ENCODE data around the gene TCEAL7. TPM values are rescaled to one million over a fixed set of nuclear protein-coding genes. Genes with fewer than 3 reads are reported as not detected.
"Not testable (repeated sequence)": the region's sequence is repeated elsewhere in the genome, so short reads cannot be mapped to it uniquely, and the experiment has no call there.

Gene TCEAL7, protein sequence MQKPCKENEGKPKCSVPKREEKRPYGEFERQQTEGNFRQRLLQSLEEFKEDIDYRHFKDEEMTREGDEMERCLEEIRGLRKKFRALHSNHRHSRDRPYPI
- not detected in 2 replicates for total RNA-seq (2014; rRNA removed; shearing (Covaris generic); ENCODE audit: low replicate concordance)

DNA sequence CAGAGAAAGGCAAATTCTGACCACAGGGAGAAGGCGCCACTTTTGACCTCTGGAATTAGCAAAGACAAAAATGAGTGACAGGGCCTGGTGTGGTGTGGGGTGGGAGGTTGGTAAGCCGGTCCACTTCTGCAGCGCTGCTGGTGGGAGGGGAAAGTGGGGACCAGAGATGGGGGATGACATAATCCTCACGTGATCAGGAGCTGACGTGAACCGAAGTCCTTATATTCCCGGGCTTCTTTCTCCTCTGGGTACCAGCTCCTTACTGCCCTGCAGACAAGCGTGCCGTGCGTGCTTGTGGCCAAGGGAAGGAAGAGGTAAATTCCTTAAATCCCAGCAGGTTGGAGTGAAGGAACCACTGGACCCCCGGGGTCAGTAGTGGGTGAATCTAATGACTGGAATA is at the start of gene TCEAL7:
Gene TCEAL7, plus strand, starts transcription at position 249 of the 400 bp plus-strand sequence. CDS start 1,165 bp downstream, outside the sequence.
- Histone ChIP-seq H3K79me2 (ENCODE audit: low read length) (no peaks in the 10 kb centered on the region), H3K9ac (ENCODE audit: low read length) (no peak within 1 kb of the TSS), H3K36me3 (ENCODE audit: insufficient read depth, low read length) (no peaks in the 10 kb centered on the region), H3K27ac (ENCODE audit: low read length) (no peak within 1 kb of the TSS), H4K20me1 (ENCODE audit: insufficient read depth, low read depth, low read length) (no peaks in the 10 kb centered on the region), H3K9me3 (ENCODE audit: low read length) (no peaks in the 10 kb centered on the region), H3K4me1 (ENCODE audit: low read length) (no peaks in the 10 kb centered on the region), H3K27me3 (ENCODE audit: low read length) (no peaks in the 10 kb centered on the region), H3K4me3 (ENCODE audit: low read length) (no peak within 1 kb of the TSS), H2AFZ (ENCODE audit: low read length) (no peak within 1 kb of the TSS), H3K4me2 (ENCODE audit: low read depth, low read length, poor library complexity, severe bottlenecking) (no peak within 1 kb of the TSS), H3K9me2 (replicated peaks; ENCODE audit: insufficient read depth, low read length) (no peaks in the 10 kb centered on the region)
- no peak for DNase-seq

- Histone ChIP-seq H3K9ac (ENCODE audit: low read length) (no peak overlapping the region), H3K79me2 (ENCODE audit: low read length) (no peaks in the 10 kb centered on the region), H3K9me2 (replicated peaks; ENCODE audit: insufficient read depth, low read length) (no peaks in the 10 kb centered on the region), H3K4me1 (ENCODE audit: low read length) (no peaks in the 10 kb centered on the region), H3K36me3 (ENCODE audit: insufficient read depth, low read length) (no peaks in the 10 kb centered on the region), H3K4me3 (ENCODE audit: low read length) (no peak overlapping the region), H3K27me3 (ENCODE audit: low read length) (no peaks in the 10 kb centered on the region), H4K20me1 (ENCODE audit: insufficient read depth, low read depth, low read length) (no peaks in the 10 kb centered on the region), H2AFZ (ENCODE audit: low read length) (no peak overlapping the region), H3K27ac (ENCODE audit: low read length) (no peak overlapping the region), H3K9me3 (ENCODE audit: low read length) (no peaks in the 10 kb centered on the region), H3K4me2 (ENCODE audit: low read depth, low read length, poor library complexity, severe bottlenecking) (no peak overlapping the region)
- DNase-seq, result no peak
Measured at GRCh38 chrX:103293118-103293517, 36.9 kb upstream of the TCEAL7 start.

DNA sequence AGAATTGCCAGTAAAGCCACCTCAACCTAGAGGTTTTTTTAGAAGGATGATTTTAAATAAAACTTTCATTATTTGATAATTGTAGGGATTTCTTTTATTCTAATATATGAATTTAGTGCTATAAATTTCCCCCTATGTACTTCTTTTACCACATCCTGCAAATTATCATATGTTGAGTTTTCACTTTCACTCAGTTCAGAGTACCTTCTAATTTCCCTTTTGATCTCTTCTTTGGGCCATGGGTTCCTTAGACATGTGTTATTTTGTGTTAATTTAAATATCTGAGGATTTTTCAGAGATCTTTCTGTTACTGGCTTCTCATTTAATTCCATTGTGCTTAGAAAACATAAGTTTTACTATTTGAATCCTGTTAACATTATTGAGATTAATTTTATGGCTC is 25.3 kb upstream of the TCEAL7 start:
- H3K4me3 ChIP-seq (ENCODE audit: low read length), result no peak overlapping the region
- no peak overlapping the region for H3K4me2 ChIP-seq (ENCODE audit: low read depth, low read length, poor library complexity, severe bottlenecking)
- H3K27me3 ChIP-seq (ENCODE audit: low read length), result no peaks in the 10 kb centered on the region
- no peak overlapping the region for H3K27ac ChIP-seq (ENCODE audit: low read length)
- no peaks in the 10 kb centered on the region for H3K9me3 ChIP-seq (ENCODE audit: low read length)
- H2AFZ ChIP-seq (ENCODE audit: low read length), result no peak overlapping the region
- no peak for DNase-seq
- H3K36me3 ChIP-seq (ENCODE audit: insufficient read depth, low read length), result no peaks in the 10 kb centered on the region
- no peaks in the 10 kb centered on the region for H3K79me2 ChIP-seq (ENCODE audit: low read length)
- H3K9me2 ChIP-seq (replicated peaks; ENCODE audit: insufficient read depth, low read length), result no peaks in the 10 kb centered on the region
- H4K20me1 ChIP-seq (ENCODE audit: insufficient read depth, low read depth, low read length), result no peaks in the 10 kb centered on the region
- no peaks in the 10 kb centered on the region for H3K4me1 ChIP-seq (ENCODE audit: low read length)
- no peak overlapping the region for H3K9ac ChIP-seq (ENCODE audit: low read length)

DNA sequence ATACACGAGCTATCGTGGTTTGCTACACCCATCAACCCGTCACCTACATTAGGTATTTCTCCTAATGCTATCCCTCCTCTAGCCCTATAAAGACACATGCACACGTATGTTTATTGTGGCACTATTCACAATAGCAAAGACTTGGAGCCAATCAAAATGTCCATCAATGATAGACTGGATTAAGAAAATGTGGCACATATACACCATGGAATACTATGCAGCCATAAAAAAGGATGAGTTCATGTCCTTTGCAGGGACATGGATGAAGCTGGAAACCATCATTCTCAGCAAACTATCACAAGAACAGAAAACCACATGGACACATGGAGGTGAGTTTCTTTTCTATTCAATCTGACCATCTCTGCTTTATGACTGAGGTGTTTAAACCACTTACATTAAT is 24.4 kb upstream of the TCEAL7 start:
- not testable (repeated sequence) for H2AFZ ChIP-seq (ENCODE audit: low read length); H3K79me2 ChIP-seq (ENCODE audit: low read length); H3K4me3 ChIP-seq (ENCODE audit: low read length); H3K4me1 ChIP-seq (ENCODE audit: low read length); H3K4me2 ChIP-seq (ENCODE audit: low read depth, low read length, poor library complexity, severe bottlenecking); H3K36me3 ChIP-seq (ENCODE audit: insufficient read depth, low read length); H3K9me2 ChIP-seq (replicated peaks; ENCODE audit: insufficient read depth, low read length); H4K20me1 ChIP-seq (ENCODE audit: insufficient read depth, low read depth, low read length); H3K9ac ChIP-seq (ENCODE audit: low read length); DNase-seq; H3K27me3 ChIP-seq (ENCODE audit: low read length); H3K9me3 ChIP-seq (ENCODE audit: low read length); H3K27ac ChIP-seq (ENCODE audit: low read length)

GRCh38 chrX:103309860-103310554 is 20.0 kb upstream of the TCEAL7 start:
- H4K20me1 ChIP-seq (ENCODE audit: insufficient read depth, low read depth, low read length), result no peaks in the 10 kb centered on the region
- no peaks in the 10 kb centered on the region for H3K9me2 ChIP-seq (replicated peaks; ENCODE audit: insufficient read depth, low read length)
- no peaks in the 10 kb centered on the region for H3K9me3 ChIP-seq (ENCODE audit: low read length)
- no peak overlapping the region for H3K27ac ChIP-seq (ENCODE audit: low read length)
- no peak overlapping the region for H2AFZ ChIP-seq (ENCODE audit: low read length)
- H3K27me3 ChIP-seq (ENCODE audit: low read length), result no peaks in the 10 kb centered on the region
- no peak for DNase-seq
- peaks cover 3% of the 10 kb centered on the region; the same call in 1 of the 2 replicates for H3K4me1 ChIP-seq (ENCODE audit: low read length)
- peak overlapping the region; percentile 66 for H3K9ac ChIP-seq (ENCODE audit: low read length)
- H3K36me3 ChIP-seq (ENCODE audit: insufficient read depth, low read length), result no peaks in the 10 kb centered on the region
- H3K4me2 ChIP-seq (ENCODE audit: low read depth, low read length, poor library complexity, severe bottlenecking), result peak overlapping the region; percentile 66
- peak overlapping the region; percentile 76 for H3K4me3 ChIP-seq (ENCODE audit: low read length)
- H3K79me2 ChIP-seq (ENCODE audit: low read length), result no peaks in the 10 kb centered on the region

DNA sequence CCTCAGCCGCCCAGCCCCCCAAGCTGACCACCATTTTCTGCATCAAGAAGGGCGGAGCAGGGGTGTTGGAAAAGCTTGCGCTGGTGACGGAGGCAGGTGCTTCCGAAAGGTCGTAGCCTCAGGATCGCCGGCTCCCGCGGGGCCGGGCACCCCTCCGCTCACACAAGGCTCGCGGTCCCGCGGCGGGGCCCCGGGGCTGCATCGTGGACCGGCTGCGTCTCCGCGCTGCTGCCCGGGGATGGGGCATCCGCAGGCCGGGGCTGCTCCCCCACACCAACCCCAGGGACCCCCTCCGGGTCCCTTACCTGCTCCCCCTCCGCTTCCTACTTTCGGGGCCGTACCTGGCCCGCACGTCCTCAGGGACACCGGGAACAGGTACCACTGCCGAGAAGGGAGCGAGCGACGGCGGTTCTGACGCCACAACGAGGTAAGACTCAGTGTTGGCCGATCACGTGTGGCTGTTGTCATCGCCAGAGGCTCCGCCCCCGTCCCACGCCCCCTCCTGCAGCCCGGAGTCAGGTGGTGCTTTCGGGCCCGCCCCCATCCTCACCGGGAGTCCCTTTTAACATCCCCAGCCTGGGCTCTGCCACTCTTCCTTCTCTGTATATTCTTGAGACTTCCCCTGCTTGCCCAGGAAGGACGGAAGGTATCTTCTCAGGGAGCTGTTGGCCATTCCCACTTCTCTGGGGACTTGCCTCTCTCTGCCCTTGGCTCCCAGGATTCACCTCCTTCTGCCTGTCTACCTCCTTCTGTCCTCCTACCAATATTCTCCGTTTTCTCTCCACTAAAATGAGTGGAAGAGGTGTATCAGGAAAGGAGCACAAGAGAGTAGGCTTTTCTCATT is 19.3 kb upstream of the TCEAL7 start, which contains the start of gene BEX2:
Gene BEX2, minus strand, starts transcription at position 436 of the 844 bp plus-strand sequence. CDS start 1,014 bp downstream, outside the sequence.
- Histone ChIP-seq H4K20me1 (ENCODE audit: insufficient read depth, low read depth, low read length) (no peaks in the 10 kb centered on the region), H3K27ac (ENCODE audit: low read length) (no peak within 1 kb of the TSS), H3K9me2 (replicated peaks; ENCODE audit: insufficient read depth, low read length) (no peaks in the 10 kb centered on the region), H3K9ac (ENCODE audit: low read length) (peak within 1 kb of the TSS; percentile 66), H3K4me1 (ENCODE audit: low read length) (peaks cover 3% of the 10 kb centered on the region; the same call in 1 of the 2 replicates), H3K4me3 (ENCODE audit: low read length) (peak within 1 kb of the TSS; percentile 76), H2AFZ (ENCODE audit: low read length) (peak within 1 kb of the TSS; percentile 86; the same call in 1 of the 2 replicates), H3K9me3 (ENCODE audit: low read length) (no peaks in the 10 kb centered on the region), H3K36me3 (ENCODE audit: insufficient read depth, low read length) (no peaks in the 10 kb centered on the region), H3K79me2 (ENCODE audit: low read length) (no peaks in the 10 kb centered on the region), H3K4me2 (ENCODE audit: low read depth, low read length, poor library complexity, severe bottlenecking) (peak within 1 kb of the TSS; percentile 66), H3K27me3 (ENCODE audit: low read length) (no peaks in the 10 kb centered on the region)
- peak; percentile 87 for DNase-seq

DNA sequence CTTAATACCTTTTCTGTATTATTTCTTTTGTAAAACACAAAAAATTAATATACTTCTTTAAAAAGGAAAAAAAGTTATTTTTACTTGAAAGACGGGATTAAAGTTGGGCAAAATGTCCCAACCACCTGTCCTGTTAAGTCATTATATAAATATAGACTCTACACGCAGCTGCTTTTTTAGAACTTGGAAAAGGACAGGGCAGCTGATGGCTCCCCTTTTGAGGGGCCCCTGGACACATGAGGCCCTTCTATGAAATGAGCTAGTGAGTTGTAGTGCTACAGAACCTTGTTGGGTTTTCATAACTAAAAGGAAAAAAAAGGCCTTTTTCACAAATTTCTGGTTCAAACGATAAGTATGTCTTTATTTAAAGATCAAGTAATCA is 18.6 kb upstream of the TCEAL7 start:
- no peaks in the 10 kb centered on the region for H3K36me3 ChIP-seq (ENCODE audit: insufficient read depth, low read length)
- H2AFZ ChIP-seq (ENCODE audit: low read length), result 0 out of 2 replicates have a peak overlapping the region, but pooled peaks have one; percentile 86
- peak overlapping the region; percentile 76; the same call in 1 of the 2 replicates for H3K4me3 ChIP-seq (ENCODE audit: low read length)
- peaks cover 3% of the 10 kb centered on the region; the same call in 1 of the 2 replicates for H3K4me1 ChIP-seq (ENCODE audit: low read length)
- peak overlapping the region; percentile 66 for H3K4me2 ChIP-seq (ENCODE audit: low read depth, low read length, poor library complexity, severe bottlenecking)
- no peaks in the 10 kb centered on the region for H3K79me2 ChIP-seq (ENCODE audit: low read length)
- no peaks in the 10 kb centered on the region for H4K20me1 ChIP-seq (ENCODE audit: insufficient read depth, low read depth, low read length)
- DNase-seq, result no peak
- H3K27me3 ChIP-seq (ENCODE audit: low read length), result no peaks in the 10 kb centered on the region
- H3K9me3 ChIP-seq (ENCODE audit: low read length), result no peaks in the 10 kb centered on the region
- no peaks in the 10 kb centered on the region for H3K9me2 ChIP-seq (replicated peaks; ENCODE audit: insufficient read depth, low read length)
- no peak overlapping the region for H3K27ac ChIP-seq (ENCODE audit: low read length)
- no peak overlapping the region for H3K9ac ChIP-seq (ENCODE audit: low read length)

Measured in Karpas-422 (cell line).